DOHH2 (cell line): ENCODE data around the gene UNC5B.

Experiments
- EZH2phosphoT487 ChIP-seq: fragments of 200-600 bp; sonication (generic); IDR thresholded peaks from 2 replicates; pipeline ENCODE4 v1.6.1; 2017; ENCODE audit warnings: borderline replicate concordance, mild to moderate bottlenecking, antibody characterized with exemption, low read length, moderate library complexity, mixed read lengths
- TF ChIP-seq, protein P1 (sequence below): fragments of 200-600 bp; sonication (generic); IDR thresholded peaks from one replicate; pipeline ENCODE4 v1.5.1; 2014; ENCODE audit warnings: antibody characterized with exemption, mild to moderate bottlenecking, low read depth, low read length; ENCODE audit not compliant: poor library complexity, severe bottlenecking

- TF ChIP-seq, protein P1, sequence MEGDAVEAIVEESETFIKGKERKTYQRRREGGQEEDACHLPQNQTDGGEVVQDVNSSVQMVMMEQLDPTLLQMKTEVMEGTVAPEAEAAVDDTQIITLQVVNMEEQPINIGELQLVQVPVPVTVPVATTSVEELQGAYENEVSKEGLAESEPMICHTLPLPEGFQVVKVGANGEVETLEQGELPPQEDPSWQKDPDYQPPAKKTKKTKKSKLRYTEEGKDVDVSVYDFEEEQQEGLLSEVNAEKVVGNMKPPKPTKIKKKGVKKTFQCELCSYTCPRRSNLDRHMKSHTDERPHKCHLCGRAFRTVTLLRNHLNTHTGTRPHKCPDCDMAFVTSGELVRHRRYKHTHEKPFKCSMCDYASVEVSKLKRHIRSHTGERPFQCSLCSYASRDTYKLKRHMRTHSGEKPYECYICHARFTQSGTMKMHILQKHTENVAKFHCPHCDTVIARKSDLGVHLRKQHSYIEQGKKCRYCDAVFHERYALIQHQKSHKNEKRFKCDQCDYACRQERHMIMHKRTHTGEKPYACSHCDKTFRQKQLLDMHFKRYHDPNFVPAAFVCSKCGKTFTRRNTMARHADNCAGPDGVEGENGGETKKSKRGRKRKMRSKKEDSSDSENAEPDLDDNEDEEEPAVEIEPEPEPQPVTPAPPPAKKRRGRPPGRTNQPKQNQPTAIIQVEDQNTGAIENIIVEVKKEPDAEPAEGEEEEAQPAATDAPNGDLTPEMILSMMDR: no peak
- no peak for TF ChIP-seq EZH2phosphoT487
These were observed 99.8 kb downstream of the UNC5B start for GRCh38 chr10:71312220-71312619.
